K562 (cell line): ENCODE data around the gene SIX3. TPM values are rescaled to one million over a fixed set of nuclear protein-coding genes. Genes with fewer than 3 reads are reported as not detected.

Experiments
- ATAC-seq: fragments of 200-7000 bp; cut with Tn5 transposase; 3 replicates; pipeline ENCODE4 v1.9.1; 2020; ENCODE audit warnings: moderate library complexity
- BruUV-seq: library from RNA; stranded (reverse); fragments of 400-500 nt; replicated peaks from 2 replicates; lab custom pipeline; 2021; lab: Mats Ljungman, UMichigan
- CTCF ChIA-PET: fragments of 300-600 bp; formaldehyde crosslinking; extraction: SDS; loops from one replicate; lab custom pipeline; 2021; ENCODE audit warnings: low intra/inter-chr PET ratio; lab: Yijun Ruan, JAX
- POLR2A ChIA-PET: fragments of 300-600, 350-650 bp; sonication (Branson Sonifier 250); formaldehyde crosslinking; extraction: SDS; loops from one replicate; lab custom pipeline; 2021; ENCODE audit warnings: antibody characterized with exemption, inconsistent platforms; lab: Yijun Ruan, JAX
- DNase-seq, 4 experiments: peaks; one replicate each; pipeline versions ENCODE4 v3.0.0 to v3.0.0-alpha.2; 2011 to 2018; ENCODE audit warnings: low spot score in 3 of 4, mixed read lengths in 3 of 4; ENCODE audit errors: extremely low read depth in 1 of 4
- FAIRE-seq: peaks from 2 replicates; lab custom pipeline; 2011; peaks lifted over from hg19 to GRCh38; lab: Jason Lieb, UNC
- H2AFZ ChIP-seq: 2 replicates; pipeline ENCODE4 v1.6.0; 2011; ENCODE audit warnings: low read depth, low read length, control low read depth, inconsistent platforms
- H3K27ac ChIP-seq: fragments of 200-600 bp; 3 replicates; pipeline ENCODE4 v1.8.0; 2011; ENCODE audit warnings: low read depth, mild to moderate bottlenecking, control low read depth, inconsistent platforms, low read length, moderate library complexity, mixed read lengths; ENCODE audit errors: extremely low read depth
- H3K27me3 ChIP-seq, 2 experiments: fragments of 300-600 bp in 1 of 2; 2 replicates in 1 of 2; 3 replicates in 1 of 2; pipeline versions ENCODE4 v1.6.0 to v1.8.0; 2011; ENCODE audit warnings: inconsistent platforms in 2 of 2, low read length in 2 of 2, mild to moderate bottlenecking in 1 of 2, mixed read lengths in 1 of 2, moderate library complexity in 1 of 2; ENCODE audit not compliant: control insufficient read depth in 2 of 2, insufficient read depth in 2 of 2
- H3K36me3 ChIP-seq: fragments of 300-600 bp; 3 replicates; pipeline ENCODE4 v1.8.0; 2011; ENCODE audit warnings: mild to moderate bottlenecking, low read length, inconsistent platforms; ENCODE audit not compliant: control insufficient read depth, insufficient read depth
- H3K4me1 ChIP-seq, 2 experiments: fragments of 200-600 bp in 1 of 2; replicated peaks in 1 of 2; 2 replicates in 1 of 2; 3 replicates in 1 of 2; pipeline versions ENCODE4 v1.5.1 to v1.8.0; 2011; ENCODE audit warnings: inconsistent platforms in 2 of 2, low read length in 2 of 2, mild to moderate bottlenecking in 1 of 2, mixed read lengths in 1 of 2, moderate library complexity in 1 of 2; ENCODE audit not compliant: control insufficient read depth in 2 of 2, insufficient read depth in 2 of 2
- H3K4me2 ChIP-seq: 2 replicates; pipeline ENCODE4 v1.6.1; 2011; ENCODE audit warnings: low read length, control low read depth, inconsistent platforms, mixed read lengths; ENCODE audit not compliant: insufficient read depth
- H3K4me3 ChIP-seq: fragments of 200-600 bp; sonication (generic), shearing (Covaris generic); 2 replicates; pipeline ENCODE4 v1.5.1; 2016; ENCODE audit warnings: control low read depth, inconsistent platforms
- H3K79me2 ChIP-seq: fragments of 200-600 bp; 3 replicates; pipeline ENCODE4 v1.8.0; 2011; ENCODE audit warnings: low read length, inconsistent platforms; ENCODE audit not compliant: control insufficient read depth, insufficient read depth
- H3K9ac ChIP-seq, 2 experiments: 2 replicates each; pipeline versions ENCODE4 v1.6.0 to v1.6.1; 2011; ENCODE audit warnings: low read depth in 2 of 2, low read length in 2 of 2, control low read depth in 1 of 2, inconsistent platforms in 1 of 2, mild to moderate bottlenecking in 1 of 2, mixed read lengths in 1 of 2; ENCODE audit not compliant: insufficient read depth in 1 of 2
- H3K9me1 ChIP-seq: one replicate; pipeline ENCODE4 v1.6.0; 2011; ENCODE audit warnings: inconsistent platforms, mild to moderate bottlenecking, low read length, moderate library complexity; ENCODE audit not compliant: control insufficient read depth, insufficient read depth
- H3K9me3 ChIP-seq: replicated peaks from 2 replicates; pipeline ENCODE4 v1.5.1; 2011; ENCODE audit warnings: low read depth, low read length, inconsistent platforms; ENCODE audit not compliant: control insufficient read depth, insufficient read depth
- H4K20me1 ChIP-seq: replicated peaks from 2 replicates; pipeline ENCODE4 v1.6.1; 2011; ENCODE audit warnings: low read length, inconsistent platforms, mixed read lengths; ENCODE audit not compliant: control insufficient read depth, insufficient read depth
- CEBPB ChIP-seq: fragments of 450-650 bp; IDR thresholded peaks from 2 replicates; pipeline ENCODE4 v1.6.1; 2016; ENCODE audit warnings: missing genetic modification characterization, missing compliant biosample characterization
- SRF ChIP-seq, 2 experiments: fragments of 250-450, 450-650 bp in 1 of 2; sonication (Bioruptor Pico) in 1 of 2; sonication (generic) in 1 of 2; formaldehyde crosslinking; IDR thresholded peaks; 2 replicates each; pipeline versions ENCODE4 v1.5.0 to v1.5.1; 2020 to 2022; ENCODE audit warnings: mild to moderate bottlenecking in 1 of 2, missing genetic modification reagents in 1 of 2
- WGBS: fragments of 100-300 bp; shearing (Covaris generic); methylation state at CpG from one replicate; pipeline ENCODE4 v1.1.6; 2016; ENCODE audit warnings: low coverage, mixed read lengths; ENCODE audit not compliant: insufficient coverage; ENCODE audit errors: missing lambda C conversion rate; 5-methylcytosine and 5-hydroxymethylcytosine counted together
- in situ Hi-C: fragments of 300-500 bp; cut with MboI; formaldehyde crosslinking; loops from 4 replicates; pipeline ENCODE4 v1.15.0; 2018; ENCODE audit warnings: inconsistent platforms, mixed read lengths
- intact Hi-C: fragments of 100-400 bp; cut with micrococcal nuclease; formaldehyde crosslinking; loops from 2 replicates; pipeline ENCODE4 v1.14.2; 2022
- polyA plus RNA-seq, 8 experiments: library from polyadenylated mRNA; depleted of rRNA in 4 of 8; stranded (reverse) in 5 of 8; unstranded in 3 of 8; fragments of >200 nt; fragmentation: Nextera tagmentation in 2 of 8; fragmentation: Illumina TruSeq in 1 of 8; extraction: Ambion mirVana in 2 of 8; extraction: Trizol in 1 of 8; gene quantifications; 2 replicates each; pipeline versions ENCODE4 v1.2.1 to v1.2.3, GENCODE V29; 2011 to 2014; ENCODE audit warnings: inconsistent platforms in 1 of 8, missing spikeins in 1 of 8
- total RNA-seq, 7 experiments: library from RNA; depleted of rRNA in 6 of 7; stranded (reverse); fragments of >200 nt in 6 of 7; fragmentation: Illumina TruSeq in 2 of 7; extraction: Trizol in 2 of 7; gene quantifications; 2 replicates each; pipeline versions ENCODE4 v1.2.1 to v1.2.3, GENCODE V29; 2011 to 2021; ENCODE audit warnings: low replicate concordance in 1 of 7
- TF ChIP-seq, protein P1 (sequence below): fragments of 250-450 bp; sonication (Bioruptor Pico); IDR thresholded peaks from 2 replicates; pipeline ENCODE4 v1.5.0; 2021
- TF ChIP-seq, protein P2 (sequence below): fragments of 450-650 bp; IDR thresholded peaks from 2 replicates; pipeline ENCODE4 v1.6.1; 2018; ENCODE audit not compliant: partially characterized antibody
- TF ChIP-seq, protein P3 (sequence below): fragments of 250-450 bp; sonication (Bioruptor Pico); IDR thresholded peaks from 2 replicates; pipeline ENCODE4 v1.8.0; 2021; ENCODE audit warnings: moderate library complexity, mild to moderate bottlenecking, inconsistent platforms

The SIX3 gene
- total and polyA plus RNA-seq, 9 of the 15 experiments (the other 6 are each of a cell fraction or from before 2014, with no cell fraction given) = not detected

DNA sequence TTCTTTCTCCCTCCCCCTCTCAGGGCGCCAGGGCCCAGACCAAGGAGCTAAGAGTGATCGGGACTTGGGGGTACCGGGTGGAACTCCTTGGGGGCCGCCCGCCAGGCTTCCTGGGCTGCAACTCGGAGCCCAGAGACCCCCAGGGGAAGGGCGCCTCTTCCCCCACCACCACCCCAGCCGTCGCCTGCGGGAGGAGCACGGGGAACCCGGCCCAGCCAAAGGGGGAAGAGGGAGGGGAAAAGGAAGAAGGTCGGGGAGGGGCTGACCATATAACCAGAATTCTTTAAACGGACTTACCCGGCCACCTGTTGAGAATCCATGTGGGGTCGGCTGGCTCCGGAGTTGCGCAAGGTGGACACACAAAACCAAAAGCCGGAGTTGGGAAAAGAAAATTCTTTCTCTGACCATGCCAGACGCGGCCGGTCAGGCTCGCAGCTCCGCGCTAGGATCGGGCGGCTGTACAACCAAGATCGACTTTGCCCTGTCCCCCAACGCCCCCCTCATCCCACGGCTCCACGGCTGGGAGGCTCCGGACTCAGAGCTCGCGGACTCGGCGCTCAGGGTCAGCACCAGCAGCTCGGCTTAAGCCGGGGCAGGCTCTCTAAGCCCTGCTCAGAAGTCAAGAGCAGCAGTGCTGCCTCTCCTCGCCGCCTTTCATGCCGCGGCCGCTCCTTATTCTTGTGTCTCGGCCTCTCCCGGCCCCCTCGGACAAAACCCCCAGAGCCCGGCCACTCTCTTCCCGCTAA lies 6.3 kb upstream of the SIX3 start:
- FAIRE-seq = no peak
- in situ Hi-C loops = no loop called here
- 1% methylated on average over 28 of the region's 48 CpGs for WGBS

More for the DNA sequence above, 6.3 kb upstream of the SIX3 start:
- peaks cover 60 to 72% of the 10 kb centered on the region in 2 experiments; a peak in 3 of 5 replicates for H3K27me3 ChIP-seq
- no peak overlapping the region for H3K27ac ChIP-seq
- DNase-seq (no peak), ATAC-seq (no peak; the same call in 2 of the 3 replicates)
- H3K4me3 ChIP-seq = no peak overlapping the region
- no peaks in the 10 kb centered on the region for H4K20me1 ChIP-seq
- TF ChIP-seq SRF (CRISPR knock-in tag; IDR thresholded peaks at IDR 0.05) = no peak
- TF ChIP-seq, protein P1, sequence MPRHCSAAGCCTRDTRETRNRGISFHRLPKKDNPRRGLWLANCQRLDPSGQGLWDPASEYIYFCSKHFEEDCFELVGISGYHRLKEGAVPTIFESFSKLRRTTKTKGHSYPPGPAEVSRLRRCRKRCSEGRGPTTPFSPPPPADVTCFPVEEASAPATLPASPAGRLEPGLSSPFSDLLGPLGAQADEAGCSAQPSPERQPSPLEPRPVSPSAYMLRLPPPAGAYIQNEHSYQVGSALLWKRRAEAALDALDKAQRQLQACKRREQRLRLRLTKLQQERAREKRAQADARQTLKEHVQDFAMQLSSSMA (CRISPR knock-in tag) = no peak
- 0 out of 2 replicates have a peak, but pooled peaks have one; percentile 12 for TF ChIP-seq CEBPB (tag)
- TF ChIP-seq, protein P2, sequence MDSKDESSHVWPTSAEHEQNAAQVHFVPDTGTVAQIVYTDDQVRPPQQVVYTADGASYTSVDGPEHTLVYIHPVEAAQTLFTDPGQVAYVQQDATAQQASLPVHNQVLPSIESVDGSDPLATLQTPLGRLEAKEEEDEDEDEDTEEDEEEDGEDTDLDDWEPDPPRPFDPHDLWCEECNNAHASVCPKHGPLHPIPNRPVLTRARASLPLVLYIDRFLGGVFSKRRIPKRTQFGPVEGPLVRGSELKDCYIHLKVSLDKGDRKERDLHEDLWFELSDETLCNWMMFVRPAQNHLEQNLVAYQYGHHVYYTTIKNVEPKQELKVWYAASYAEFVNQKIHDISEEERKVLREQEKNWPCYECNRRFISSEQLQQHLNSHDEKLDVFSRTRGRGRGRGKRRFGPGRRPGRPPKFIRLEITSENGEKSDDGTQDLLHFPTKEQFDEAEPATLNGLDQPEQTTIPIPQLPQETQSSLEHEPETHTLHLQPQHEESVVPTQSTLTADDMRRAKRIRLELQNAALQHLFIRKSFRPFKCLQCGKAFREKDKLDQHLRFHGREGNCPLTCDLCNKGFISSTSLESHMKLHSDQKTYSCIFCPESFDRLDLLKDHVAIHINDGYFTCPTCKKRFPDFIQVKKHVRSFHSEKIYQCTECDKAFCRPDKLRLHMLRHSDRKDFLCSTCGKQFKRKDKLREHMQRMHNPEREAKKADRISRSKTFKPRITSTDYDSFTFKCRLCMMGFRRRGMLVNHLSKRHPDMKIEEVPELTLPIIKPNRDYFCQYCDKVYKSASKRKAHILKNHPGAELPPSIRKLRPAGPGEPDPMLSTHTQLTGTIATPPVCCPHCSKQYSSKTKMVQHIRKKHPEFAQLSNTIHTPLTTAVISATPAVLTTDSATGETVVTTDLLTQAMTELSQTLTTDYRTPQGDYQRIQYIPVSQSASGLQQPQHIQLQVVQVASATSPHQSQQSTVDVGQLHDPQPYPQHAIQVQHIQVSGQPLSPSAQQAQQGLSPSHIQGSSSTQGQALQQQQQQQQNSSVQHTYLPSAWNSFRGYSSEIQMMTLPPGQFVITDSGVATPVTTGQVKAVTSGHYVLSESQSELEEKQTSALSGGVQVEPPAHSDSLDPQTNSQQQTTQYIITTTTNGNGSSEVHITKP = no peak
- TF ChIP-seq, protein P3, sequence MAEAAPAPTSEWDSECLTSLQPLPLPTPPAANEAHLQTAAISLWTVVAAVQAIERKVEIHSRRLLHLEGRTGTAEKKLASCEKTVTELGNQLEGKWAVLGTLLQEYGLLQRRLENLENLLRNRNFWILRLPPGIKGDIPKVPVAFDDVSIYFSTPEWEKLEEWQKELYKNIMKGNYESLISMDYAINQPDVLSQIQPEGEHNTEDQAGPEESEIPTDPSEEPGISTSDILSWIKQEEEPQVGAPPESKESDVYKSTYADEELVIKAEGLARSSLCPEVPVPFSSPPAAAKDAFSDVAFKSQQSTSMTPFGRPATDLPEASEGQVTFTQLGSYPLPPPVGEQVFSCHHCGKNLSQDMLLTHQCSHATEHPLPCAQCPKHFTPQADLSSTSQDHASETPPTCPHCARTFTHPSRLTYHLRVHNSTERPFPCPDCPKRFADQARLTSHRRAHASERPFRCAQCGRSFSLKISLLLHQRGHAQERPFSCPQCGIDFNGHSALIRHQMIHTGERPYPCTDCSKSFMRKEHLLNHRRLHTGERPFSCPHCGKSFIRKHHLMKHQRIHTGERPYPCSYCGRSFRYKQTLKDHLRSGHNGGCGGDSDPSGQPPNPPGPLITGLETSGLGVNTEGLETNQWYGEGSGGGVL = no peak
- ChIA-PET POLR2A (no interaction called here), CTCF (no interaction called here)
- intact Hi-C loops = no loop called here
- no peak overlapping the region for H3K4me2 ChIP-seq
- no peak overlapping the region for H2AFZ ChIP-seq
- no peaks in the 10 kb centered on the region for H3K79me2 ChIP-seq
- no peak overlapping the region for H3K9ac ChIP-seq
- no peaks in the 10 kb centered on the region for H3K9me3 ChIP-seq
- H3K36me3 ChIP-seq = no peaks in the 10 kb centered on the region
- no TSS peak for BruUV-seq
- no peaks in the 10 kb centered on the region for H3K9me1 ChIP-seq
- peaks cover 0 to 15% of the 10 kb centered on the region in 2 experiments; a peak in 2 of 5 replicates for H3K4me1 ChIP-seq
